Kidney capillary endothelial cell (primary cell): Measurements from ENCODE around the gene CDH20.

Experiments
- DNase-seq: peaks from one replicate; pipeline ENCODE4 v3.0.0-alpha.2; 2018; ENCODE audit warnings: low spot score

Gene CDH20

DNA sequence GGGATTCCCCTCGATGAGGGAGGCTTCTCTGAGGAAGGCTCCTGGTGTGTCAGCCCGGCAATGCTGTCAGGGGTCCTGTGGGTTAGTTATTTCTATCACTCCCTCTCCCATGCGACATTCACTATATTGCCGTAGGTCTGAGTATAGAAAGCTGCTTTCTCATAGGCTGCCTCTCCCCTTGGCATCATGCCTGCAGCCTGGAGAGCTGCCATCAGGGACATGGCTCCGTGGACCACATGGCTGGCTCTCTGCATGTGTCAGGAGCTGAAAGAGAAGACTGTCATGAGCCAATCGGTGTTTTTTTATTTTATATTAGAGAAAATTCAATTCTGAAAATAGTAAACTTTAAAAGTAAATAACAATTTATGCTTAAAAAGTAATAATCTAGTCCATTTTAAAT is 198.0 kb downstream of the CDH20 start:
- no peak for DNase-seq

DNA sequence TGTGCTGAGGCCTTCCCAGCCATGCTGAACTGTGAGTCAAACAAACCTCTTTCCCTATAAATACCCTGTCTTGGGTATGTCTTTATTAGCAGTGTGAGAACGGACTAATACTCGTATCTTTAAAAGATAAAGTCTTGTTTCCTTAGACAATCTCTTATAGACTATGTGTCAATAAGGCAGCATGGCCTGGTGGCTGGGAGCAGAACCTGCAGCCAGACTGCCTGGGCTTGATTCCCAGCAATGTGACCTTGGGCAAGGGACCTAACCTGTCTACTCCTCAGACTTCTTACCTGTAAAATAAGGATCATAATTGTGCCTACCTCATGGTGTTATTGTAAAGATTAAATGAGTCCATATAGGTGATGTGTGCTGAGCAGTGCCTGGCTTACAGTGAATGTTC is 198.7 kb downstream of the CDH20 start:
- no peak for DNase-seq

- DNase-seq, result no peak
Measured at GRCh38 chr18:61535401-61535800, 202.2 kb downstream of the CDH20 start.

DNA sequence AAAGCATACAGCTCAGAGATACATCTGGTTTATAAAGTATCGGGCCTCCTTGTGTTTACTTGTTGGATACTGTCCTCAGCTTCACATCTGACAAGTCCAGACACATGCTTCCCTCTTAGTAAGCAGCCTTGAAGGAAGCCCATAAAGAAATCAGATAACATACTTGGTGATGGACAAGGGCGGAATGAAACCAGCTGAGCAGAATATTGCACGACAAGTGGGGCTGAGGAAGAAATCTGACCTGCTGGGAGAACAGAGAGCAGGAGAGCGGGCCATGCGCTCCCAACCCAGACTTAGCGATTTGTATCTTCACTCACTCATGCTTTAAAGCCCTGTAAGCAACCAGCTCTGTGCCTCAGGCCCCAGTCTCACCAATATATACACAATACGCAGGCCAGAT is 208.4 kb downstream of the CDH20 start:
- DNase-seq, result no peak

DNA sequence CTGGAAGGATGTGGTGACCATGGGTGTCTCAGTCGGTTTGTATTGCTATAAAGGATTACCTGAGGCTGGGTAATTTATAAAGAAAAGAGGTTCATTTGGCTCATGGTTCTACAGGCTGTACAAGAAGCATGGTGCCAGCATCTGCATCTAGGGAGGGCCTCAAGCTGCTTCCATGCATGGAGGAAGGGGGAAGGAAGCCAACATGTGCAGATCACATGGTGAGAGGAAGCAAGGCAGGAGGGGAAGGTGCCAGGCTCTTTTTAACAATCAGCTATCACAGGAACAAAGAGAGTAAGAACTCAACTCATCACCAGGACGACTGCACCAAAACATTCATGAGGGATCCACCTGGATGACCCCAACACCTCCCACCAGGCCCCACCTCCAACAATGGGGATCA is 209.4 kb downstream of the CDH20 start:
- DNase-seq, result no peak

DNA sequence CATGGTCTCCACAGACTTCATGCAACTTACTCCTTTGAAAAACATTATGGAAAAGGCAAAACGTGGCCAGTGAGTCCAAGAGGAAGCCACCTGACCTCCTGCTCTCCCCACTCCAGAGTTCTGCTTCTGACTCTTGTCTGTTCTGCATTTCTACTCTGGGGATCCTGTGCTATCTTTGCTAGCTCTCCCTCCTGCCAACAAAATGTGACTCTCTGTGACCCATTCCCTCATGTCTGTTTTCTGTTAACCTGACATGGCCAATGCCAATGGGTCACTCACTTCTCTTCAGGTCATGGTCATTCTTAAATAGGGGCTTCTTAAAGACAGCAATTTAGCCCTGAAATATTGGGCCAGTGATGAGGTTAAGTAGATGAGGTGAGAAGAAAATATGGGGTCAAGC is 210.3 kb downstream of the CDH20 start:
- no peak for DNase-seq

GRCh38 chr18:61544178-61544577 is 210.9 kb downstream of the CDH20 start:
- DNase-seq, result no peak

- DNase-seq, result no peak
Measured at GRCh38 chr18:61545281-61546245, 212.3 kb downstream of the CDH20 start.

DNA sequence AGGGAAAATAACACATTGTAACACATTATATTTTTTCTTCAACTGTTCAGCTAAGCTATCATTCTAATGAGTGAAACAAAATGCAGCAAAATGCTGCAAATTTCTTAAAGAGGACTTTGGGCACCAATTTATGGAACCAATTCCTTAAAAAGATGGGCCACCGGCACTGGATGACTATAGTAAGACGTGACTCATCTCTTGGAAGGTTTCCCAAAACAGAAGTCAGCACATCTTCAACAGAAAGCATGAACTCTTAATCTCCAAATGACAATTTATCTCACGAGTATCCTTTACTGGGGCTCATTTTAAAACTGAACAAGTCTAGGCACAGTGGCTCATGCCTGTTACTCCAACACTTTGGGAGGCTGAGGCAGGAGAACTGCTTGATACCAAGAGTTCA is 213.4 kb downstream of the CDH20 start:
- peak; percentile 21 for DNase-seq

DNA sequence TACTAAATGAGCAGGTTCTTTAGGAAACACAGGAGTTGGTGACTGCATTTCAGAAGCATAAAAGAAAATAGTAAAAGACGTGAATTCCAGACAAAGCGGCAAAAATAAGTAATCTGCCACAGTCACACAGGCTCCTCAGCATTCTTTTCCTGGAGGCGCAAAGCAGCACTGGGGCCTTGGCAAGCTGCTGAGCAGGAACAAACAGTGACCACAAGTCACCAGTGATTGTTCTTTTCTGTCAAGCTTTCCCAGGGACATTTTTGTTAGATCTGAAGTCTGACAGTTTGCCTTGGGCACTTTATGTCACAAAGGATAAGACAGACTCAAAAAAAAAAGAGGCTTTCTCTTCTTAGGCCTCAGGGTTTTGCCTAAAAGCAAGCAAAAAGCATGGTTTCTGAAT is 216.2 kb downstream of the CDH20 start:
- DNase-seq, result no peak

DNA sequence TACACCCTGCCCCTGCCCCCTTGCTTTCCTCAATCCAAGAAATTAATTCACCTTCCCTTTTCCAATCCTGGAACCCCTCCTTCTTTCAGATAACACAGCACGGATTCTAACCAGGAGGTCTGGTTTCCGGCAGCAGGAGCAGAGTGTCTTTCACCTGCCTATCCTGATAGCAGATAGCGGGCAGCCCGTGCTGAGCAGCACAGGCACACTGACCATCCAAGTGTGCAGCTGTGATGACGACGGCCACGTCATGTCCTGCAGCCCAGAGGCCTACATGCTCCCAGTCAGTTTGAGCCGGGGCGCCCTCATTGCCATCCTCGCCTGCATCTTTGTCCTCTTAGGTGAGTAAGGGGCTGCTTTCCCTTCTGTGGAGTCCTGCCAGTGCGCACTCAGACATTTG is 216.7 kb downstream of the CDH20 start:
- no peak for DNase-seq

GRCh38 chr18:61551586-61551985 is 218.4 kb downstream of the CDH20 start:
- DNase-seq, result peak; percentile 67

DNA sequence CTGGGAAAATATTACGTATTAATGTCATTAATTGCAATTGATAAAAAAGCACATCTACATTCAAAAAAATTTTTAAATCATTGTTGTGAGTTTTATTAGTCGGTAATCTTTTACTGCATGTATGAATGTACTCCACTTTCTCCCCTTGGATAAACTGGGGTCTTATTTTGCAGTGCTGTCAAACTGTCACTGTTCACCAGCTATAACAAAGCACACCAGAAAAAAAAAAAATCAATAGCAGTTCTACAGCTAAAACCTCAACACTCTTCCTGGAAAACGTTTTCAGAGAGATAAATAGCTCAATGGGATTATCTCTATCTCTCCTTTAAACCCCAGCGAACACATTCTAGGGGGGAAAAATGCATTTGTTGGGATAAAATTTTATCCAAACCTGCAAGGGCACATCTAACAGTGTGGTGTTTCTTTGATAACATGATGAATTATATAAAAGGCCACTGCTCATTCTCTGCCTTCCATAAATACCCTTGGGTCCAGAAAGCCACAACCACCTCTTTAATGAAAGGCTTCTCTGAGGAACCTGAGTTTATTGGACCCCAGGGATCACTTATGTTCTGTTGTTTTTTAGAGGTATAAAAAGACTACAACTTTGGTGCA is 219.9 kb downstream of the CDH20 start:
- DNase-seq, result no peak

DNA sequence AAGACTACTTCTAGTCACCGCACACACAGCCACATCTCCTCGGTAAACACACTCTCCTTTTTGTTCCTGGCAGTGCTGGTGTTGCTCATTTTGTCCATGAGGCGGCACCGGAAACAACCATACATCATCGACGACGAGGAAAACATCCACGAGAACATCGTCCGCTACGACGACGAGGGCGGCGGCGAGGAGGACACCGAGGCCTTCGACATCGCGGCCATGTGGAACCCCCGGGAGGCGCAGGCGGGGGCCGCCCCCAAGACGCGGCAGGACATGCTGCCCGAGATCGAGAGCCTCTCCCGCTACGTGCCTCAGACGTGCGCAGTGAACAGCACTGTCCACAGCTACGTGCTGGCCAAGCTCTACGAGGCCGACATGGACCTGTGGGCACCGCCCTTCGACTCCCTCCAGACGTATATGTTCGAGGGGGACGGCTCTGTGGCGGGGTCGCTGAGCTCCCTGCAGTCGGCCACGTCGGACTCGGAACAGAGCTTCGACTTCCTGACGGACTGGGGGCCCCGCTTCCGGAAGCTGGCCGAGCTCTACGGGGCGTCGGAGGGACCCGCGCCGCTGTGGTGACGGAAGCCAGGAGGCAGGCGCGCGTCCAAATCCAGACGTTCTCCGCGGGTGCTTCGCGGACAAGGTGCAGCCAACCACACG is 221.0 kb downstream of the CDH20 start:
- no peak for DNase-seq

DNA sequence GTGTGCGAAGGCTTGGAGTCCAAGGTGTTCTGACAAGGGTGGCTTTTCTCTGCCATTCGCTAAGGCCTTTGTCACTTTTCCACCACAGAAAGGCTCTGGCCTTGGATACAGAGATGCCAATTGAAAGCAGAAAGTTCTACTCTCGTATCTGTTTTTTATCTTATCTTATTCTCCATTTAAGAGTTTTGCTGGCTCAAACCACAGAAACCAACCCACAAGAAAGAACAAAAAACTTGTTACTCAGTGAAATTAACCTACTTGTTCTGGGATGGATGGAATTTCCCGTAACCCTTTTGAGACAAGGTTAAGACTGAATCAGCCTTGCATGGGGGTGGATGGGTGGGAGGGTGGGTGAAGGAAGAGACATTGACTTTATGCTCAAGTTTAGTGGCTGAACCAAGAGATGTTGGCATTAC is 221.7 kb downstream of the CDH20 start:
- no peak for DNase-seq

DNA sequence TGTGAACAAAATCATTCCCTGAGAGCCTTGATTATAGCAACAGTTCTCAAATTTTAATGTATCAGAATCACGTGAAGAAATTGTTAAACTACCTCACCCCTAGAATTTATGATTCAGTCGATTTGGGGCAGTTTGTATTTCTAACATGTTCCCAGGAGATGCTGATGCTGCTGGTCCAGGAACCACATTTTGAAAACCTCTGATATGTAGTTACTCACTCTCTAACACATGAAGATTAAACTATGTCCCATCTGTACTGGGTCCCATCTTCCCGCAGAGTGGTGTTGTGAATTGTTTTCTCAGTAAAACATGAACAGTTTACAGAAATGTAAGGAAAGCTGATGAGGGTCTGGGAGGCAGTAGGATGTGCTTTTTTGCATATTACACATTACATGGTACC is 223.1 kb downstream of the CDH20 start:
- no peak for DNase-seq

- no peak for DNase-seq
Measured at GRCh38 chr18:61556862-61557261, 223.6 kb downstream of the CDH20 start.

DNA sequence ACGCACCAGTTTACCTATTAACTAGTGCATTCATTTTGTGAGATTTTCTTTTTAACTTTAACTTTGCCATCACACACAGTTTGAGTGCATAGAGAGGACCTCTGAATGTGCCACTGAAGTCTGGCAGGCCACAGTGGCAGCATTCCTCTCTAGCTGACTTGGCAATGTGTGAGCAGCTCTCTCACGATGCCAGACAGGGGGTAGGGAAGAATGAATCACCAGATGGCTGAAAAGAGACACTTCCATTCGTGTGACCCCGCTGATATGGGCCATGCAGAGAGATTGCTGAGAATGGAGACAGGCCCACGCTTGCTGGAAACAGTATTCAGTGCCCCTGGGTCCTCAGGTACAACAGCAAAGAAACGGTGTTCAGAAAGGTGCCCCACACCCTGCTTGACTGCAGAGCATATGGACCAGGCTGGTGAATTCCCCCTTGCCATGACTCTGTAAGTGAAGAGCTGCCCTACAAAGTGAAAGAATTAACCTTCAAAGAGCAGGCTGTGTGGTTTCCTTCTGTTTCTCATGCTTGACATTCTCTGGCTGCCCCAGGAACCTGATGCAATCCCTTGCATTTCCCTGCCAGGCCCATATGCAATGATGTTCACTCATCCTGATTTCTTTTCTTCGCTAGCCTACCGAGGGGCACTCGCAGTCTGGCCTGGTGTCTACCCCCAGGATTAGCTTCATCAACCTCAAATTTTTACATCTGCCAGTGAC is 236.1 kb downstream of the CDH20 start:
- DNase-seq, result no peak

- no peak for DNase-seq
Measured at GRCh38 chr18:61570070-61570469, 236.8 kb downstream of the CDH20 start.

- DNase-seq, result no peak
Measured at GRCh38 chr18:61572084-61572655, 238.9 kb downstream of the CDH20 start.

- DNase-seq, result no peak
Measured at GRCh38 chr18:61572871-61573270, 239.6 kb downstream of the CDH20 start.

DNA sequence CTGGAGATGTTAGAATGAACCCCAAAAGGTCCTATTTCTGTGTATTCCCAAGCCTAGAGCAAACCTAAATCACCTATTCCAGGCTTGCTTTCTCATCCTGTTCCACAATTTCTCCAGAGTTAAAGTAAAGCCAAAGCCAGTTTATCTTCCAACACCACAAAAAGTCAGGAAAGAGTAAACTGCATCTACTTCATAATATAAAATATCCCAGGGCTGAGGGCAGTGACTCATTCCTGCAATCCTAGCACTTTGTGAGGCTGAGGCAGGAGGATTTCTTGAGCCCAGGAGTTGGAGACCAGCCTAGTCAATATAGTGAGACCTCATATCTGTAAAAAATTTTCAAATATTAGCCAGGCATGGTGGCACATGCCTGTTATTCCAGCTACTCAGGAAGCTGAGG is 241.4 kb downstream of the CDH20 start:
- DNase-seq, result no peak
